Measurements from ENCODE around the gene TRAF2. TPM values are rescaled to one million over a fixed set of nuclear protein-coding genes. Genes with fewer than 3 reads are reported as not detected.

Gene TRAF2
- total and polyA plus RNA-seq, 2 of the 8 experiments (the other 6 are each of a cell fraction or from before 2014, with no cell fraction given), result 26.9 to 50.2 TPM

GRCh38 chr9:136921718-136922117 is 35.4 kb downstream of the TRAF2 start (continued):
- TF ChIP-seq CHD7 (IDR thresholded peaks at IDR 0.05; ENCODE audit: insufficient replicate concordance, low read length), result no peak
- no peak for TF ChIP-seq RNF2 (IDR thresholded peaks at IDR 0.05; ENCODE audit: borderline replicate concordance, low read depth, low read length, missing control alignments, poor library complexity, severe bottlenecking)
- no peak for TF ChIP-seq CTCF (IDR thresholded peaks at IDR 0.05; ENCODE audit: control extremely low read depth in 1 of 3, insufficient read depth in 1 of 3, low read depth in 1 of 3, low read length in 3 of 3)
- TF ChIP-seq EZH2 (IDR thresholded peaks at IDR 0.05; ENCODE audit: low read depth, low read length, severe bottlenecking), result no peak
- TF ChIP-seq SIX5 (IDR thresholded peaks at IDR 0.05; ENCODE audit: low read depth, low read length), result no peak
- TF ChIP-seq SAP30 (IDR thresholded peaks at IDR 0.05; ENCODE audit: insufficient read depth, insufficient replicate concordance, low read length), result no peak
- no peak for TF ChIP-seq POLR2AphosphoS5 (IDR thresholded peaks at IDR 0.05; ENCODE audit: low read depth, low read length)

Data from H1 (cell line).